OCI-LY1 (cell line): Measurements from ENCODE around the gene CLEC19A.

Experiments used
- H2AFZ ChIP-seq: fragments of 200-600 bp; sonication (generic), shearing (Covaris generic); 2 replicates; pipeline ENCODE4 v1.6.0; 2014; ENCODE audit warnings: antibody characterized with exemption, mild to moderate bottlenecking, low read length
- H3F3A ChIP-seq: fragments of 200-600 bp; sonication (generic), shearing (Covaris generic); 2 replicates; pipeline ENCODE4 v1.6.0; 2014; ENCODE audit warnings: mild to moderate bottlenecking, antibody characterized with exemption, low read length, moderate library complexity; ENCODE audit not compliant: insufficient read depth
- H3K27ac ChIP-seq: fragments of 200-600 bp; sonication (generic); 2 replicates; pipeline ENCODE4 v1.5.1; 2014; ENCODE audit warnings: low read length, mixed run types, mild to moderate bottlenecking, low read depth; ENCODE audit not compliant: poor library complexity, severe bottlenecking
- H3K27me3 ChIP-seq: fragments of 200-600 bp; sonication (generic); 2 replicates; pipeline ENCODE4 v1.6.0; 2014; ENCODE audit warnings: antibody characterized with exemption, mild to moderate bottlenecking, low read length, moderate library complexity; ENCODE audit not compliant: insufficient read depth
- H3K36me3 ChIP-seq: fragments of 200-600 bp; sonication (generic); 2 replicates; pipeline ENCODE4 v1.6.1; 2014; ENCODE audit warnings: mild to moderate bottlenecking, antibody characterized with exemption, low read length, moderate library complexity, mixed read lengths; ENCODE audit not compliant: insufficient read depth
- H3K4me1 ChIP-seq: fragments of 200-600 bp; sonication (generic); 2 replicates; pipeline ENCODE4 v1.5.1; 2014; ENCODE audit warnings: mild to moderate bottlenecking, low read length, moderate library complexity; ENCODE audit not compliant: insufficient read depth, severe bottlenecking
- H3K4me2 ChIP-seq: fragments of 200-600 bp; sonication (generic), shearing (Covaris generic); 2 replicates; pipeline ENCODE4 v1.6.1; 2014; ENCODE audit warnings: low read length
- H3K4me3 ChIP-seq: fragments of 200-600 bp; sonication (generic); 2 replicates; pipeline ENCODE4 v1.5.1; 2014; ENCODE audit warnings: low read length, low read depth, mild to moderate bottlenecking, mixed read lengths; ENCODE audit not compliant: poor library complexity, severe bottlenecking
- H3K79me2 ChIP-seq: fragments of 200-600 bp; shearing (Covaris generic); 2 replicates; pipeline ENCODE4 v1.6.1; 2016; ENCODE audit warnings: mixed run types, low read length, mixed read lengths; ENCODE audit not compliant: insufficient read depth
- H3K9ac ChIP-seq: fragments of 200-600 bp; sonication (generic), shearing (Covaris generic); 2 replicates; pipeline ENCODE4 v1.6.1; 2014; ENCODE audit warnings: mild to moderate bottlenecking, low read length, mixed read lengths
- H3K9me2 ChIP-seq: fragments of 200-600 bp; sonication (generic), shearing (Covaris generic); 2 replicates; pipeline ENCODE4 v1.6.1; 2014; ENCODE audit warnings: low read depth, mild to moderate bottlenecking, low read length, mixed read lengths
- H3K9me3 ChIP-seq: fragments of 200-600 bp; shearing (Covaris generic); 2 replicates; pipeline ENCODE4 v1.6.1; 2014; ENCODE audit warnings: low read length, mixed read lengths
- H4K20me1 ChIP-seq: fragments of 200-600 bp; sonication (generic), shearing (Covaris generic); 2 replicates; pipeline ENCODE4 v1.6.0; 2016; ENCODE audit warnings: mild to moderate bottlenecking, low read length; ENCODE audit not compliant: insufficient read depth
- EZH2 ChIP-seq: fragments of 200-600 bp; sonication (generic), shearing (Covaris generic); IDR thresholded peaks from 2 replicates; pipeline ENCODE4 v1.8.0; 2017; ENCODE audit warnings: borderline replicate concordance, mixed run types, mild to moderate bottlenecking, antibody characterized with exemption, low read length, moderate library complexity, mixed read lengths
- TF ChIP-seq, protein P1 (sequence below): fragments of 200-600 bp; sonication (generic), shearing (Covaris generic); IDR thresholded peaks from 2 replicates; pipeline ENCODE4 v1.5.1; 2017; ENCODE audit warnings: mild to moderate bottlenecking, antibody characterized with exemption, low read length, moderate library complexity, mixed read lengths

Gene CLEC19A

GRCh38 chr16:19252904-19253303 lies 32.6 kb upstream of the CLEC19A start:
- Histone ChIP-seq H2AFZ (no peak overlapping the region), H3K4me3 (no peak overlapping the region), H3K27me3 (no peaks in the 10 kb centered on the region), H3K4me2 (no peak overlapping the region), H3K9me2 (no peaks in the 10 kb centered on the region), H4K20me1 (no peaks in the 10 kb centered on the region), H3K9me3 (no peaks in the 10 kb centered on the region), H3K36me3 (no peaks in the 10 kb centered on the region), H3K4me1 (no peaks in the 10 kb centered on the region), H3K79me2 (no peaks in the 10 kb centered on the region), H3F3A (no peaks in the 10 kb centered on the region), H3K27ac (no peak overlapping the region), H3K9ac (no peak overlapping the region)
- no peak for TF ChIP-seq EZH2
- TF ChIP-seq, protein P1, sequence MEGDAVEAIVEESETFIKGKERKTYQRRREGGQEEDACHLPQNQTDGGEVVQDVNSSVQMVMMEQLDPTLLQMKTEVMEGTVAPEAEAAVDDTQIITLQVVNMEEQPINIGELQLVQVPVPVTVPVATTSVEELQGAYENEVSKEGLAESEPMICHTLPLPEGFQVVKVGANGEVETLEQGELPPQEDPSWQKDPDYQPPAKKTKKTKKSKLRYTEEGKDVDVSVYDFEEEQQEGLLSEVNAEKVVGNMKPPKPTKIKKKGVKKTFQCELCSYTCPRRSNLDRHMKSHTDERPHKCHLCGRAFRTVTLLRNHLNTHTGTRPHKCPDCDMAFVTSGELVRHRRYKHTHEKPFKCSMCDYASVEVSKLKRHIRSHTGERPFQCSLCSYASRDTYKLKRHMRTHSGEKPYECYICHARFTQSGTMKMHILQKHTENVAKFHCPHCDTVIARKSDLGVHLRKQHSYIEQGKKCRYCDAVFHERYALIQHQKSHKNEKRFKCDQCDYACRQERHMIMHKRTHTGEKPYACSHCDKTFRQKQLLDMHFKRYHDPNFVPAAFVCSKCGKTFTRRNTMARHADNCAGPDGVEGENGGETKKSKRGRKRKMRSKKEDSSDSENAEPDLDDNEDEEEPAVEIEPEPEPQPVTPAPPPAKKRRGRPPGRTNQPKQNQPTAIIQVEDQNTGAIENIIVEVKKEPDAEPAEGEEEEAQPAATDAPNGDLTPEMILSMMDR, result no peak

DNA sequence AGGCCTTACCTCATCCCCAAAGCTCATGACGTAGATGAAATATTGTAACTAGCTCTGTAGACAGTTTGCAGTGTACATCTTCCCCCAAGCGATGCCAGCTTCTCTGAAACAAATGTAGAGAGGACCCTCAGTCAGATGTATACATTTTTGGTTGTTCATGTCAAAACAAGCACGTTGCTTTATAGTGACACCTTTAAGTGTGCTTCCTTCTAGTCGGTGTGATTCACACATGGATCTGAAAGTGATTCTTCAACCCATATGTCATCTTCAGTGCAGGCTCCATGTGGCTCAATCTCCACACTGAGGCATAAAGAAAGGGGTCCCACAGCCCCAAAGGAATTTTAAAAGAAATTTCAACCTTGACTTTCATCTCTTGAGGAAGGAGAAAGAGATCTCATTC lies 30.9 kb upstream of the CLEC19A start:
- H4K20me1 ChIP-seq, result no peaks in the 10 kb centered on the region
- no peaks in the 10 kb centered on the region for H3K79me2 ChIP-seq
- no peaks in the 10 kb centered on the region for H3K36me3 ChIP-seq
- TF ChIP-seq EZH2, result no peak
- TF ChIP-seq, protein P1, result no peak
- no peaks in the 10 kb centered on the region for H3K9me2 ChIP-seq
- no peak overlapping the region for H2AFZ ChIP-seq
- no peaks in the 10 kb centered on the region for H3F3A ChIP-seq
- no peaks in the 10 kb centered on the region for H3K9me3 ChIP-seq
- H3K4me2 ChIP-seq, result no peak overlapping the region
- H3K27ac ChIP-seq, result no peak overlapping the region
- H3K4me3 ChIP-seq, result no peak overlapping the region
- H3K4me1 ChIP-seq, result no peaks in the 10 kb centered on the region
- H3K27me3 ChIP-seq, result no peaks in the 10 kb centered on the region
- no peak overlapping the region for H3K9ac ChIP-seq

DNA sequence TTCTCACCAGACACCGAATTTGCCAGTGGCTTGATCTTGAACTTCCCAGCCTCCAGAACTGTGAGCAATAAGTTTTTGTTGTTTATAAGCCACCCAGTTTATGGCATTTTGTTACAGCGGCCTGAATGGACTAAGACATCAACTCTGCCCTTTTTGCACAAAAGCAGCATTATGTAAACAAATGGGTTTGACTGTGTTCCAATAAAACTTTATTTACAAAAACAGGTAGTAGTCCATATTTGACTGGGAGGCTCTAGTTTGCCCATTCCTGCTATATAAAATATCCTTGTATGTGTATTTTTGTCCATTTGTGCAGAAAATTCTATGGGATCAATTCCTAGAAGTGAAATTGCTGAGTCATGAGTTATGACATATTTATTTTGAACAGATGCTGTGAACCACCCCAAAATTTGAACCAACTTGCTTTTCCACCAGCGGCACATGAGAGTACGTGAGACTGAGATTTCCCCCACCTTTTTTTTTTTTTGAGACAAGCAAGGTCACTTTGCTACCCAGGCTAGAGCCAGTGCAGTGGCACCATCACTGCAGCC lies 21.3 kb upstream of the CLEC19A start:
- H3F3A ChIP-seq, result no peaks in the 10 kb centered on the region
- no peaks in the 10 kb centered on the region for H3K27me3 ChIP-seq
- H4K20me1 ChIP-seq, result no peaks in the 10 kb centered on the region
- H2AFZ ChIP-seq, result no peak overlapping the region
- H3K4me2 ChIP-seq, result no peak overlapping the region
- H3K4me1 ChIP-seq, result no peaks in the 10 kb centered on the region
- H3K36me3 ChIP-seq, result no peaks in the 10 kb centered on the region
- H3K9me3 ChIP-seq, result no peaks in the 10 kb centered on the region; the same call in 1 of the 2 replicates
- no peak overlapping the region for H3K4me3 ChIP-seq
- H3K27ac ChIP-seq, result no peak overlapping the region
- H3K9me2 ChIP-seq, result no peaks in the 10 kb centered on the region
- H3K79me2 ChIP-seq, result no peaks in the 10 kb centered on the region
- TF ChIP-seq, protein P1, result no peak
- TF ChIP-seq EZH2, result no peak
- H3K9ac ChIP-seq, result no peak overlapping the region
